Measurements from ENCODE around the gene KIF6.

KIF6 gene

GRCh38 chr6:39520411-39520810 lies 204.8 kb downstream of the KIF6 start:
- no peaks in the 10 kb centered on the region for H3K27me3 ChIP-seq (ENCODE audit: insufficient read depth, low read length, poor library complexity, severe bottlenecking)
- H3K79me2 ChIP-seq (ENCODE audit: insufficient read depth, low read length), result no peaks in the 10 kb centered on the region
- H3K4me1 ChIP-seq (ENCODE audit: insufficient read depth, low read length, poor library complexity, severe bottlenecking), result no peaks in the 10 kb centered on the region
- H3F3A ChIP-seq (ENCODE audit: low read depth), result no peaks in the 10 kb centered on the region
- H3K4me3 ChIP-seq (ENCODE audit: low read length, poor library complexity, severe bottlenecking), result no peak overlapping the region
- H3K36me3 ChIP-seq (ENCODE audit: insufficient read depth, low read length), result no peaks in the 10 kb centered on the region
- TF ChIP-seq EZH2phosphoT487 (IDR thresholded peaks at IDR 0.05; ENCODE audit: borderline replicate concordance), result no peak
- TF ChIP-seq CTCF (conservative IDR thresholded peaks at IDR 0.05; ENCODE audit: low read length), result no peak
- no peaks in the 10 kb centered on the region for H4K20me1 ChIP-seq (ENCODE audit: insufficient read depth, low read length, poor library complexity, severe bottlenecking)
- no peak overlapping the region for H2AFZ ChIP-seq (ENCODE audit: low read length)
- no peaks in the 10 kb centered on the region for H3K9me3 ChIP-seq (ENCODE audit: insufficient read depth, low read depth, low read length)
- H3K9me2 ChIP-seq (replicated peaks; ENCODE audit: low read depth, low read length), result no peaks in the 10 kb centered on the region
- H3K4me2 ChIP-seq (ENCODE audit: low read depth, low read length, poor library complexity, severe bottlenecking), result no peak overlapping the region
- no peak overlapping the region for H3K9ac ChIP-seq (ENCODE audit: low read depth, low read length, poor library complexity, severe bottlenecking)

- H3K4me3 ChIP-seq (ENCODE audit: low read length, poor library complexity, severe bottlenecking), result no peak overlapping the region
- TF ChIP-seq CTCF (conservative IDR thresholded peaks at IDR 0.05; ENCODE audit: low read length) (no peak), EZH2phosphoT487 (IDR thresholded peaks at IDR 0.05; ENCODE audit: borderline replicate concordance) (no peak)
- H3K27me3 ChIP-seq (ENCODE audit: insufficient read depth, low read length, poor library complexity, severe bottlenecking), result no peaks in the 10 kb centered on the region
- no peaks in the 10 kb centered on the region for H3K9me3 ChIP-seq (ENCODE audit: insufficient read depth, low read depth, low read length)
- H3F3A ChIP-seq (ENCODE audit: low read depth), result no peaks in the 10 kb centered on the region
- no peak overlapping the region for H3K9ac ChIP-seq (ENCODE audit: low read depth, low read length, poor library complexity, severe bottlenecking)
- H3K4me2 ChIP-seq (ENCODE audit: low read depth, low read length, poor library complexity, severe bottlenecking), result no peak overlapping the region
- no peaks in the 10 kb centered on the region for H3K4me1 ChIP-seq (ENCODE audit: insufficient read depth, low read length, poor library complexity, severe bottlenecking)
- H3K79me2 ChIP-seq (ENCODE audit: insufficient read depth, low read length), result no peaks in the 10 kb centered on the region
- H3K36me3 ChIP-seq (ENCODE audit: insufficient read depth, low read length), result no peaks in the 10 kb centered on the region
- no peaks in the 10 kb centered on the region for H4K20me1 ChIP-seq (ENCODE audit: insufficient read depth, low read length, poor library complexity, severe bottlenecking)
- no peak overlapping the region for H2AFZ ChIP-seq (ENCODE audit: low read length)
- H3K9me2 ChIP-seq (replicated peaks; ENCODE audit: low read depth, low read length), result no peaks in the 10 kb centered on the region
These were observed 207.0 kb downstream of the KIF6 start for GRCh38 chr6:39518221-39518620.

GRCh38 chr6:39517756-39518155 lies 207.5 kb downstream of the KIF6 start:
- H3K27me3 ChIP-seq (ENCODE audit: insufficient read depth, low read length, poor library complexity, severe bottlenecking), result no peaks in the 10 kb centered on the region

More at GRCh38 chr6:39517756-39518155, 207.5 kb downstream of the KIF6 start:
- TF ChIP-seq EZH2phosphoT487 (IDR thresholded peaks at IDR 0.05; ENCODE audit: borderline replicate concordance), result no peak
- no peak for TF ChIP-seq CTCF (conservative IDR thresholded peaks at IDR 0.05; ENCODE audit: low read length)
- H3K79me2 ChIP-seq (ENCODE audit: insufficient read depth, low read length), result no peaks in the 10 kb centered on the region
- no peaks in the 10 kb centered on the region for H3K36me3 ChIP-seq (ENCODE audit: insufficient read depth, low read length)
- H3K4me3 ChIP-seq (ENCODE audit: low read length, poor library complexity, severe bottlenecking), result no peak overlapping the region
- no peaks in the 10 kb centered on the region for H4K20me1 ChIP-seq (ENCODE audit: insufficient read depth, low read length, poor library complexity, severe bottlenecking)
- no peaks in the 10 kb centered on the region for H3F3A ChIP-seq (ENCODE audit: low read depth)
- H3K9me2 ChIP-seq (replicated peaks; ENCODE audit: low read depth, low read length), result no peaks in the 10 kb centered on the region
- H2AFZ ChIP-seq (ENCODE audit: low read length), result no peak overlapping the region
- H3K4me1 ChIP-seq (ENCODE audit: insufficient read depth, low read length, poor library complexity, severe bottlenecking), result no peaks in the 10 kb centered on the region
- H3K9me3 ChIP-seq (ENCODE audit: insufficient read depth, low read depth, low read length), result no peaks in the 10 kb centered on the region
- no peak overlapping the region for H3K9ac ChIP-seq (ENCODE audit: low read depth, low read length, poor library complexity, severe bottlenecking)
- no peak overlapping the region for H3K4me2 ChIP-seq (ENCODE audit: low read depth, low read length, poor library complexity, severe bottlenecking)

Data from Loucy (cell line).